Mucosa of descending colon (tissue), 3 donors: Measurements from ENCODE around the gene SLFN5. TPM values are rescaled to one million over a fixed set of nuclear protein-coding genes. Genes with fewer than 3 reads are reported as not detected.

Experiments
- ATAC-seq: fragments of 200-7000 bp; cut with Tn5 transposase; one replicate; pipeline ENCODE4 v1.9.1; 2020; ENCODE audit warnings: mild to moderate bottlenecking, moderate library complexity
- DNase-seq, 3 donors: peaks; one replicate each; pipeline ENCODE4 v3.0.0-alpha.2; 2020
- H3K36me3 ChIP-seq: fragments of 200-600 bp; one replicate; pipeline ENCODE4 v1.8.0; 2021; ENCODE audit warnings: low read depth, mild to moderate bottlenecking
- H3K4me1 ChIP-seq: fragments of 200-600 bp; one replicate; pipeline ENCODE4 v1.8.0; 2021; ENCODE audit warnings: low read depth, mild to moderate bottlenecking
- H3K4me3 ChIP-seq: fragments of 200-600 bp; one replicate; pipeline ENCODE4 v1.8.0; 2021; ENCODE audit warnings: mild to moderate bottlenecking
- H3K9me3 ChIP-seq: fragments of 200-600 bp; one replicate; pipeline ENCODE4 v1.8.0; 2021; ENCODE audit warnings: mild to moderate bottlenecking
- CTCF ChIP-seq: fragments of 200-600 bp; IDR thresholded peaks from one replicate; pipeline ENCODE4 v1.8.0; 2022; ENCODE audit warnings: antibody characterized with exemption, mild to moderate bottlenecking
- intact Hi-C, 2 donors: fragments of 100-400 bp; cut with DNase I in 1 of 2; cut with micrococcal nuclease in 1 of 2; formaldehyde crosslinking; loops; one replicate each; pipeline versions ENCODE4 v1.11.0 to v1.11.1; 2022; cut with DNase I, micrococcal nuclease
- total RNA-seq, 3 donors: library from RNA; stranded (reverse); fragmentation: NEBNext Ultra II Directional in 2 of 3; extraction: Animal tissue kit (Norgen Biotek cat#: 25700) in 2 of 3; gene quantifications; one replicate each; pipeline versions ENCODE4 v1.2.1 to v1.2.4, GENCODE V29; 2021 to 2023
- donor health status: DM: no; HTN: no; CAD: no; lungs with moderate emphysema.
- donor health status: DM: no; HTN: no; CAD: no.
- donor health status: DM: no; HTN: yes; CAD: no.

Gene SLFN5
- total RNA-seq, 3 donors from 2014 or later: 8.5 to 29.7 (median 11.7) TPM

DNA sequence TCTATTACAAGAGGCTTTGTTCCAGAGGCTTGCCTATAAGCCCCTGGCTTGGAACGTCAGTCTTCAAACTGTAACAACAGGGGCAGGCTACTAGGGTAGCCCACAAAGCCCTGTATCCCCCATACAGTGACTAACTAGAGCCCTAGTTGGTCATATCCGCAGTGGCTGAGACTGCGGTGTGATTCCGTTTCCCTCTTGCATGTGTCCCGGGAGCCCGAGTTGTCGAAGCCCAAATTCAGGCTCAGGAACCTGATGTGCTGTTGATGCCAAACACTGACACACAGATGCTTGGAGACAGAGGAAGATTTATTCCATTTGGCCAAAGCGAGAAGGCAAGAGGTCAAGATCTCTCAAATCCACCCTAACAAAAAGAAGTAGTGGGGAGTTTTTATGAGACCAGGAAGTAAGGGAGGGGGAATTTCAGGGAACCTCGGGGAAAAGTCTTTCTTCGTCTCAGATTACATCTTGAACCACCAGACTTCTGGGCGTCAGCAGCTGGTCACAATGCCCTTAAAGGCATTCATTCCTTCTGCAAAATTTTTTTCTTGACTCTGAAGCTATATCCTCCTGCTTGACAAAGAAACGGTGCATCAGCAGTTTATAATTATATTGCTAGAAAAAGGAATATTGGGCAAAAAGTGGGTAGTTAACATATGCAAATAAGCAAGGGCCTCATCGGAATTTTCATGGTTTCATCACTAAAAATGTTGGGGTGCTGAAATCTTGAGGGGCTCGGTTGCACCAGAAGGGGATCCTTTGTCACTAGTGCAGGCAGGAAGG is 879 bp downstream of the SLFN5 start:
- DNase-seq (peak; percentile 45 to 56 (median 46)), ATAC-seq (peak; percentile 29)
- Histone ChIP-seq H3K9me3 (no peaks in the 10 kb centered on the region), H3K4me3 (peak overlapping the region; percentile 53), H3K36me3 (no peaks in the 10 kb centered on the region), H3K4me1 (peaks cover 6% of the 10 kb centered on the region)
- intact Hi-C loops: no loop called here
- TF ChIP-seq CTCF: no peak

GRCh38 chr17:35244341-35245195 is 1.7 kb downstream of the SLFN5 start:
- no peak for TF ChIP-seq CTCF
- intact Hi-C loops: no loop called here
- Histone ChIP-seq H3K4me3 (no peak overlapping the region), H3K9me3 (no peaks in the 10 kb centered on the region), H3K4me1 (peaks cover 6% of the 10 kb centered on the region), H3K36me3 (no peaks in the 10 kb centered on the region)
- ATAC-seq: no peak
- peak; percentile 60 to 81 (median 68) for DNase-seq

GRCh38 chr17:35245196-35245486 is 2.3 kb downstream of the SLFN5 start:
- H3K9me3 ChIP-seq: no peaks in the 10 kb centered on the region
- no peak for DNase-seq
- intact Hi-C loops: no loop called here
- H3K4me3 ChIP-seq: no peak overlapping the region
- H3K4me1 ChIP-seq: peaks cover 6% of the 10 kb centered on the region
- no peak for TF ChIP-seq CTCF
- ATAC-seq: no peak
- H3K36me3 ChIP-seq: no peaks in the 10 kb centered on the region

DNA sequence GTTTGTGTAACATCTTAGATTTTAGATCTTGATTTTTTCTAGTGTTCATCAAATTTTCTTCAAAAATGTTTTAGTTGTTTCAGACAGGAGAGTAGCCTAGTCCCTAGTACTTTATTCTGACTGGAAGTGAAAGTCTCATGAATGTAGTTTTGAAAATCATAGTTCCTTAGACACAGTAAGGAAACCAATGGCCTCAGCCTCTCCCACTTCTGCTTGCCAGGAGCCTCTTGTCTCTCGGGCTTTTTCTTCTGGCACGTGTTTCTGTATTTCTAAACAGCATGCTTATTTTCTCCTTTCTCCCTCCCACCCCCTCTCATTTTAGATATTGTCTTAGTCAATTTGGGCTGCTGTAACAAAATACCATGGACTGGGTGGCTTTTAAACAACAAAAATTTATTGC is 9.8 kb downstream of the SLFN5 start:
- Histone ChIP-seq H3K36me3 (no peaks in the 10 kb centered on the region), H3K4me1 (no peaks in the 10 kb centered on the region), H3K4me3 (no peak overlapping the region), H3K9me3 (no peaks in the 10 kb centered on the region)
- intact Hi-C loops: no loop called here
- DNase-seq: no peak
- TF ChIP-seq CTCF: no peak
- no peak for ATAC-seq

GRCh38 chr17:35254107-35254773 is 11.4 kb downstream of the SLFN5 start:
- peak in 1 of 3 donors; percentile 68 for DNase-seq
- H3K9me3 ChIP-seq: no peaks in the 10 kb centered on the region
- H3K36me3 ChIP-seq: no peaks in the 10 kb centered on the region
- ATAC-seq: peak; percentile 78
- TF ChIP-seq CTCF: no peak
- no peak overlapping the region for H3K4me3 ChIP-seq
- no peaks in the 10 kb centered on the region for H3K4me1 ChIP-seq
- intact Hi-C loops: no loop called here
